ENCODE measurements around the gene PHC2.

Gene PHC2

DNA sequence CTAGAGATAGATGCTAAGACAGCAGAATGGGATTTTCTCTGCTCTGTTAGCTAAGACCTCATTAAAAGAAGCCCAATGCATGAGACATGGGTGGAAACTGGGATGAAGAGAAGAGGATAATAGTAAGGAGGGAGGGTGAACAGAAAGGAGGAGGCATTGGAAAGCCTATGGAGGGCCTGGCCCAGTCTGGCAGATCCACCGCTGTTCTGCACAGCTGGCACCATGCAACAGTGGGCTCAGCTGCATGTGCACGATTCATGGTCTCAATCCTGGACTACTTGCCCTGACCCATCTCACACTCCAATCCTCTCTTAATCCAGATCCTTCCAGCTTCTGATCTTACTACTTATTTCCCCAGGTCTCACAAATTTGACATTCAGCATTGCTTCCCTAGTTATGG is 2.2 kb downstream of the PHC2 start:
- Histone ChIP-seq H3K36me3 (no peaks in the 10 kb centered on the region), H3K4me3 (no peak overlapping the region), H3K9me3 (no peaks in the 10 kb centered on the region), H3K27me3 (no peaks in the 10 kb centered on the region), H3K27ac (no peak overlapping the region), H3K4me1 (peaks cover 0 to 17% (median 7%) of the 10 kb centered on the region in 4 donors)
- intact Hi-C loops (cut with DNase I; ENCODE audit: low total_unique reads): no loop called here
- no peak for TF ChIP-seq CTCF (IDR thresholded peaks at IDR 0.05)
- DNase-seq: no peak

DNA sequence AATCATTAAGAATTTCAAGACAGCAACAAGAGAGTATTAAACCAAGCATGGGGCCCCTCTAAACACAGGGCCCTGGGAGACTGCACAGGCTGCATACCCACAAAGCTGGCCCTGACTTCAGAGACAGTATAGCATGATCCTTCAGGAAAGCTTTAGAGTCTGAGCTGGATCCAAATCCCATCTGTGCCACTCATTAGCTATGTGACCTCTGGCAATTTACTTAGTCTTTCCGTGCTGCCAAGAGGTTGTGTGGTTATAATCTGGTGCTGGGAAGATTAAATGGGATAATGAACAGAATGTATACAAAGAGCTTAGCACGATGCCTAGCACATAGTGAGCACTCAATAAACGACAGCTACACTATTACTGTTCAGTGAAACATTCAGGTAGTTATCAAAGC is 4.0 kb downstream of the PHC2 start:
- peaks cover 0 to 17% (median 5%) of the 10 kb centered on the region in 4 donors for H3K4me1 ChIP-seq
- no peak for DNase-seq
- H3K27me3 ChIP-seq: no peaks in the 10 kb centered on the region
- H3K27ac ChIP-seq: no peak overlapping the region
- no peak overlapping the region for H3K4me3 ChIP-seq
- intact Hi-C loops (cut with DNase I; ENCODE audit: low total_unique reads): no loop called here
- TF ChIP-seq CTCF (IDR thresholded peaks at IDR 0.05): no peak
- H3K9me3 ChIP-seq: no peaks in the 10 kb centered on the region
- no peaks in the 10 kb centered on the region for H3K36me3 ChIP-seq

DNA sequence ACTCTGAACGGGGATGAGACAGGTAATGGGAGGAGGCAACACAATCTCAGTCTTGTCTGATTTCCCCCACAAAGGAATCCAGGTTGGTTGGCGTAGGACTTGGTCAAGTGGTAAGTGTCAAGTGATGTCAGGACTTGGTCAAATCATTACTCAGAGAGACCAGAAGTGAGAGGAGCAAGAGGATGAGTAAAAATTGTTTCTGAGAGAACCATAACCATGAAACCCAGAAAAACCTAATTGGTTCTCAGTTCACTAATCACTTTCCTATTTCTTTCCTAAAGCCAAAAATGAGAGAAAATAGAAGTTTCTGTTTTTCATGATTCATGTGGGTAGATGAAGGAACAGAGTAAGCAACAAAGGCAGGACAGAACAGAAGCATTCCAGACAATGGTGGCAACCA is 5.0 kb downstream of the PHC2 start:
- H3K36me3 ChIP-seq: no peaks in the 10 kb centered on the region
- H3K4me1 ChIP-seq: peaks cover 0 to 12% (median 5%) of the 10 kb centered on the region in 4 donors
- no peaks in the 10 kb centered on the region for H3K9me3 ChIP-seq
- no peak overlapping the region for H3K27ac ChIP-seq
- TF ChIP-seq CTCF (IDR thresholded peaks at IDR 0.05): no peak
- no peaks in the 10 kb centered on the region for H3K27me3 ChIP-seq
- intact Hi-C loops (cut with DNase I; ENCODE audit: low total_unique reads): no loop called here
- no peak overlapping the region for H3K4me3 ChIP-seq
- no peak for DNase-seq

DNA sequence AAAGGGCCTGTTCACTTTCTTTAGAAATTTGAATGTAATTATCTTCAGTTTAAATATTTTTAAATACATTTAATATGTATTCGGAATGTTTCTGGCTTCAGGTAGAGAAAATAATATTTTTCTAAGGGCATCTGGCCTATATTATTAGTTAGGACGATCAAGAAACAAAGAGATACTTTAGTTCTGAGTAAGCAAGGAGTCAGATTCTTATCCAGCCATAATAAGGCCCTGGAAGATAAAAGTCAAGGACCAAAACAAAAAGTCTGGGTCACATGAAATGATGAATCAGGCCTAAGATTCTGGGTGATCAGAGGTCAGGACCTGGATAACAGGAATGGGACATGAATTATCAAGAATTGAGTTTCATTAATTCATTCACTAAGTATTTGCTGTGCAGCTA is 6.3 kb downstream of the PHC2 start:
- Histone ChIP-seq H3K4me3 (no peak overlapping the region), H3K27ac (no peak overlapping the region), H3K4me1 (peaks cover 0 to 7% (median under 1%) of the 10 kb centered on the region in 4 donors), H3K27me3 (no peaks in the 10 kb centered on the region), H3K36me3 (no peaks in the 10 kb centered on the region), H3K9me3 (no peaks in the 10 kb centered on the region)
- no peak for DNase-seq
- intact Hi-C loops (cut with DNase I; ENCODE audit: low total_unique reads): no loop called here
- TF ChIP-seq CTCF (IDR thresholded peaks at IDR 0.05): no peak

GRCh38 chr1:33424205-33424604 is 6.7 kb downstream of the PHC2 start:
- H3K4me1 ChIP-seq: peaks cover 0 to 7% (median 0%) of the 10 kb centered on the region in 4 donors
- no peak for DNase-seq
- H3K27me3 ChIP-seq: no peaks in the 10 kb centered on the region
- H3K36me3 ChIP-seq: no peaks in the 10 kb centered on the region
- no peak overlapping the region for H3K4me3 ChIP-seq
- H3K9me3 ChIP-seq: no peaks in the 10 kb centered on the region
- TF ChIP-seq CTCF (IDR thresholded peaks at IDR 0.05): no peak
- intact Hi-C loops (cut with DNase I; ENCODE audit: low total_unique reads): no loop called here
- no peak overlapping the region for H3K27ac ChIP-seq
